Measurements from ENCODE around the gene ZNF611. TPM values are rescaled to one million over a fixed set of nuclear protein-coding genes. Genes with fewer than 3 reads are reported as not detected.
A peak's percentile ranks its signal among the peaks of the same experiment; 100 is the strongest.
"Not testable (repeated sequence)": the region's sequence is repeated elsewhere in the genome, so short reads cannot be mapped to it uniquely, and the experiment has no call there.

Gene ZNF611
- total and polyA plus RNA-seq, 9 of the 15 experiments (the other 6 are each of a cell fraction or from before 2014, with no cell fraction given), result 3.7 to 29.6 (median 12.8) TPM

GRCh38 chr19:52723907-52724598 lies 10.8 kb downstream of the ZNF611 start (continued):
- peak; percentile 86 for TF ChIP-seq MGA (IDR thresholded peaks at IDR 0.05)
- TF ChIP-seq ARID1B (IDR thresholded peaks at IDR 0.05), result peak; percentile 78
- TF ChIP-seq TBL1XR1 (IDR thresholded peaks at IDR 0.05; ENCODE audit: low read length in 2 of 2), result peak; percentile 59 to 60; a peak in 1 of 4 replicates
- peak; percentile 44; the same call in 1 of the 2 replicates for TF ChIP-seq ZNF76 (CRISPR knock-in tag; IDR thresholded peaks at IDR 0.05; ENCODE audit: borderline replicate concordance)
- peak; percentile 53; the same call in 1 of the 2 replicates for TF ChIP-seq CTBP1 (IDR thresholded peaks at IDR 0.05; ENCODE audit: borderline replicate concordance)
- peak; percentile 65 for TF ChIP-seq POLR2AphosphoS5 (IDR thresholded peaks at IDR 0.05; ENCODE audit: control insufficient read depth, insufficient read depth, low read depth, low read length)
- TF ChIP-seq MEF2D (tag; conservative IDR thresholded peaks at IDR 0.05; ENCODE audit: low read depth), result peak; percentile 58; the same call in 1 of the 2 replicates
- TF ChIP-seq MBD2 (IDR thresholded peaks at IDR 0.05; ENCODE audit: borderline replicate concordance, low read depth), result peak; percentile 35; the same call in 1 of the 2 replicates
- peak; percentile 42; the same call in 1 of the 2 replicates for TF ChIP-seq STAT5A (IDR thresholded peaks at IDR 0.05; ENCODE audit: borderline replicate concordance, low read length)
- peak; percentile 87 for TF ChIP-seq DMBX1 (CRISPR knock-in tag; IDR thresholded peaks at IDR 0.05; ENCODE audit: borderline replicate concordance)
- TF ChIP-seq KLF16 (IDR thresholded peaks at IDR 0.05), result peak; percentile 66; the same call in 1 of the 2 replicates
- 0 out of 2 replicates have a peak, but pooled peaks have one; percentile 28 for TF ChIP-seq IFI16 (CRISPR knock-in tag; IDR thresholded peaks at IDR 0.05)
- TF ChIP-seq NFRKB (IDR thresholded peaks at IDR 0.05; ENCODE audit: low read depth), result 0 out of 2 replicates have a peak, but pooled peaks have one; percentile 48
- peak; percentile 40; the same call in 1 of the 2 replicates for TF ChIP-seq DPF2 (IDR thresholded peaks at IDR 0.05)
- peak in 1 of 2 experiments; percentile 38; a peak in 1 of 4 replicates for TF ChIP-seq KDM1A (IDR thresholded peaks at IDR 0.05)
- peak; percentile 33; the same call in 1 of the 2 replicates for TF ChIP-seq HDAC2 (IDR thresholded peaks at IDR 0.05)
- TF ChIP-seq TEAD4 (IDR thresholded peaks at IDR 0.05; ENCODE audit: low read length), result peak; percentile 72
- not testable (repeated sequence) for TF ChIP-seq TEAD4 (CRISPR knock-in tag; IDR thresholded peaks at IDR 0.05; ENCODE audit: borderline replicate concordance)

Measured in K562 (cell line).